GM12878 (cell line): ENCODE results near the gene TRHDE.

ENCODE experiments used
- CEBPZ ChIP-seq: fragments of 150-350 bp; IDR thresholded peaks from 2 replicates; pipeline ENCODE4 v1.6.1; 2016; ENCODE audit warnings: low read depth, low read length
- TAF1 ChIP-seq: IDR thresholded peaks from 2 replicates; pipeline ENCODE4 v1.6.1; 2011; ENCODE audit warnings: mild to moderate bottlenecking, low read depth, low read length, borderline replicate concordance
- TF ChIP-seq, protein P1 (sequence below): IDR thresholded peaks from 2 replicates; pipeline ENCODE4 v1.6.1; 2012; ENCODE audit warnings: improper control_type of control experiment, low read depth, low read length; ENCODE audit not compliant: insufficient replicate concordance
- TF ChIP-seq, protein P2 (sequence below): IDR thresholded peaks from 2 replicates; pipeline ENCODE4 v1.6.1; 2012; ENCODE audit warnings: low read depth, low read length, improper control_type of control experiment

DNA sequence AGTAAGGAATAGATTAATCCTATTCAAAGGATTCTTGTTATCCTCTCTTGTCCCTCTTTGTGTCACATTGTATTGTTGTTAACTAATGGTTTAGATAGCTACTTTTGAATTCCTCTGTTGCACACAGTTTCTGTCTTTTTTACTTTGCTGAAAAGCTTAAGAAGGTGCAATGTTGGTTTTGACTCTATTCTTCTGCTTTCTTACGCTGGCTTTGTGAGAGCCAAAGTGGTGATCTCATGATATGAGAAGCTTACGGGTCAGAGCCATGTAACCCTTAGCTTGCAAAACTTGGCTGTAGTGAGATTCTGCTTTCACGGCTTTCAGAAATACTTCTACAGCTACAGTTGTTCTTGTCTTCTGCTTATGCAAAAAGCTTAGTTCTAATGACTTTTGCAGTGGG, 239.7 kb downstream of the TRHDE start:
- TF ChIP-seq, protein P1, sequence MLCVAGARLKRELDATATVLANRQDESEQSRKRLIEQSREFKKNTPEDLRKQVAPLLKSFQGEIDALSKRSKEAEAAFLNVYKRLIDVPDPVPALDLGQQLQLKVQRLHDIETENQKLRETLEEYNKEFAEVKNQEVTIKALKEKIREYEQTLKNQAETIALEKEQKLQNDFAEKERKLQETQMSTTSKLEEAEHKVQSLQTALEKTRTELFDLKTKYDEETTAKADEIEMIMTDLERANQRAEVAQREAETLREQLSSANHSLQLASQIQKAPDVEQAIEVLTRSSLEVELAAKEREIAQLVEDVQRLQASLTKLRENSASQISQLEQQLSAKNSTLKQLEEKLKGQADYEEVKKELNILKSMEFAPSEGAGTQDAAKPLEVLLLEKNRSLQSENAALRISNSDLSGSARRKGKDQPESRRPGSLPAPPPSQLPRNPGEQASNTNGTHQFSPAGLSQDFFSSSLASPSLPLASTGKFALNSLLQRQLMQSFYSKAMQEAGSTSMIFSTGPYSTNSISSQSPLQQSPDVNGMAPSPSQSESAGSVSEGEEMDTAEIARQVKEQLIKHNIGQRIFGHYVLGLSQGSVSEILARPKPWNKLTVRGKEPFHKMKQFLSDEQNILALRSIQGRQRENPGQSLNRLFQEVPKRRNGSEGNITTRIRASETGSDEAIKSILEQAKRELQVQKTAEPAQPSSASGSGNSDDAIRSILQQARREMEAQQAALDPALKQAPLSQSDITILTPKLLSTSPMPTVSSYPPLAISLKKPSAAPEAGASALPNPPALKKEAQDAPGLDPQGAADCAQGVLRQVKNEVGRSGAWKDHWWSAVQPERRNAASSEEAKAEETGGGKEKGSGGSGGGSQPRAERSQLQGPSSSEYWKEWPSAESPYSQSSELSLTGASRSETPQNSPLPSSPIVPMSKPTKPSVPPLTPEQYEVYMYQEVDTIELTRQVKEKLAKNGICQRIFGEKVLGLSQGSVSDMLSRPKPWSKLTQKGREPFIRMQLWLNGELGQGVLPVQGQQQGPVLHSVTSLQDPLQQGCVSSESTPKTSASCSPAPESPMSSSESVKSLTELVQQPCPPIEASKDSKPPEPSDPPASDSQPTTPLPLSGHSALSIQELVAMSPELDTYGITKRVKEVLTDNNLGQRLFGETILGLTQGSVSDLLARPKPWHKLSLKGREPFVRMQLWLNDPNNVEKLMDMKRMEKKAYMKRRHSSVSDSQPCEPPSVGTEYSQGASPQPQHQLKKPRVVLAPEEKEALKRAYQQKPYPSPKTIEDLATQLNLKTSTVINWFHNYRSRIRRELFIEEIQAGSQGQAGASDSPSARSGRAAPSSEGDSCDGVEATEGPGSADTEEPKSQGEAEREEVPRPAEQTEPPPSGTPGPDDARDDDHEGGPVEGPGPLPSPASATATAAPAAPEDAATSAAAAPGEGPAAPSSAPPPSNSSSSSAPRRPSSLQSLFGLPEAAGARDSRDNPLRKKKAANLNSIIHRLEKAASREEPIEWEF, result no peak
- TF ChIP-seq CEBPZ, result no peak
- TF ChIP-seq TAF1, result no peak
- TF ChIP-seq, protein P2, sequence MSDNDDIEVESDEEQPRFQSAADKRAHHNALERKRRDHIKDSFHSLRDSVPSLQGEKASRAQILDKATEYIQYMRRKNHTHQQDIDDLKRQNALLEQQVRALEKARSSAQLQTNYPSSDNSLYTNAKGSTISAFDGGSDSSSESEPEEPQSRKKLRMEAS, result no peak
